Smooth muscle cell of the brain vasculature (primary cell): Measurements from ENCODE around the gene PRKN.
"Not testable (repeated sequence)": the region's sequence is repeated elsewhere in the genome, so short reads cannot be mapped to it uniquely, and the experiment has no call there.

Source experiments
- DNase-seq: peaks from one replicate; pipeline ENCODE4 v3.0.0-alpha.2; 2012; ENCODE audit warnings: low read depth, low spot score

Gene PRKN

GRCh38 chr6:161918109-161918531, 809.4 kb downstream of the PRKN start:
- no peak for DNase-seq

GRCh38 chr6:161917645-161918044, 809.9 kb downstream of the PRKN start:
- DNase-seq, result no peak

DNA sequence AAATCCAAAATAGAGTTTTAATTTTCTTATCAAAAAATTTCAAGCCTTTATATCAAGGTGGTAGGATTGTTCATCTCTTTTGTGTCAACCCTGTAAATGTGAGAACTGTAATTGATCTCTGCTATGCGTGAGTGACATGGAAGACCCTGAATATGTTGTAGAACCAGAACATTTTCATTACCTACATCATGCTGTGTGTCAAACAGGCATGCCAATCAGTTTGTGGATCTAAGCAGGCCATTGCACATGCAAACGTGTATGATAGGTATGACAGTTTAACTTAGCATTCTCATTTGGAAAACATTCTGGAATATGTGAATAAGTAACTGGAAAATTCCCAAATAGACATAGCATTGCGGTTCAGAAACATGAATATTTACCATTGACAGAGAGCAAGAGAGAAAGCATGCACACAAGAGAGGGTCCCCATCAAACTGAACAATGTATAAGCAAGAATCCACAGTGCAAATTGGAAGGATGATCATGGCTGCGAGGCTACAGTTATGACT, 812.1 kb downstream of the PRKN start:
- DNase-seq, result no peak

DNA sequence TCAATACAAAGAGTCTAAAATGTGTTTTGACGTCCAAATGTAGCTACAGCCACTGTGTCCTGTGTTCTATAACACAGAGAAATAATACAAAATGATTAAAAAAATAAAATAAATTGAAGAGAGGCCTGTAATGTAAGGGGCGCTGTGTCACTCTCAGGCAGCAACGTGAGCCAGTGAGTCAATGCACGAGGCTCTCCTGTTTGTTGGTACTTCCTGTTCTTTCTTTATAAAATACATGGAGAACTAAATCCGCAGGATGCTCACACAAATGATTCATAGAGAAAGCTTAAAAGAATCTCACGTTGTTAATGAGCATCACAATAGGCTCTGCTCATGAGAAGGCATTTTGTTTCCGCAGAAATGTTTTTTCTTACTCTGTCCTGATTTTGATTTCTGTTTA, 818.7 kb downstream of the PRKN start:
- no peak for DNase-seq

GRCh38 chr6:161906571-161906970, 821.0 kb downstream of the PRKN start:
- no peak for DNase-seq

DNA sequence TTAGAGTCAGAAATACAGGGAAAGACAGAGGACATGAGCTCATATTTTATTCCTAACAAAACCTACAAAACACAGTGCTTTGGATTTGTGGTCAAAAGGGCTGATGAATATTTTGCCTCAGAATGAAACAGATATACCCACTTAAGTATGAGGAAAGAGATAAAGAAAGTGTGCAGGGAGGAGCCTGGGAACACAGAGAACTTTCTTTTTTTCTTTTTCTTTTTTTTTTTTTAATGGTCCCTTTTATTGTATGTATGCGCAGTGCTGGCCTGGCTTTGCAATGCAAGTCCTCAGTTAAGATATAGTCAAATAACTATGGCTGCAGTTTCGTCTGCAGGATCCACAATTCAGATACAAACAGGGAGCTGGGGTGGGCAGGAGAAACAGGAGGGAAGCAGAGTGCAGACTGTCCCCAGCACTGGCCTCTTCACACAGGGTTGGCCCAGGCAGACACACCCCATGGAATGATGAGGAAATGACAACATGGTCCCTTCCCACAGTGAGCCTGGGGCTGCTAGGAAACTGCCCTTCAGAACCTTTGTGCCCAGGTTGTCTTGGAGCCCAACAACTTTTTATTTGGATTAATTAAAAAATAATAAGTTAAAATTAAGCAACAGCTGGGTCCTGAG, 823.9 kb downstream of the PRKN start:
- no peak for DNase-seq

DNA sequence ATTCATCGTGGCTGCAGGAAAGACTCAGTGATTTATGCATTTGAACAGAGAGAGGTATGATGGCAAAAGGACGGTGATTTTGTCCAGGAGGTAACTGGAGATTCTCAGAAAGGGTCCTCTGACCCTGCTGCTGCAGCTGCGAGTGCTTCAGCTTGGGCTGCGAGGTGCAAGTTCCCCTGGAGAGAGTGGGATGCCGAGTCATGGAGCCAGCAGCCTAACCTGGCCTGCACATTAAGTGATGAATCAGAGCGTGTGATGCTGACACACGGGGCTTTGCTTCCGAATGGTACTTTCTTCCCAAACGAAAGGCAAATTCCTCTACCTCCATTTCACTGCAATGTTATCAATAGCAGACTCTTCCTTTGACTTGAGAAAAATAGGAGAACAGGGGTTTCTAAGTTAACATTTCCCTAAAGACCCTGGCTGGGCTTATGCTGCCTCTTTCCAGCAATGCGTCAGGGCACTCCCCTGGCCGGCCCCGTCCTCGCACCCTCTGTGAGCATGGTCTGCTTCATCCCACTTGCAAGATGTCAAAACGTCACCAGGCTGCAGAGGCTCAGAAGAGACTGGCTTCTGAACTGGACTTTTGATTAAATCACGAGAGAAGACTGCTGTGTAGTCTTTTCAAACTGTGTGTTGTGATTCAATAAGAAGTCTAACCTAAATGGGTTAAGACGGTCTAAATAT, 825.7 kb downstream of the PRKN start:
- DNase-seq, result no peak

DNA sequence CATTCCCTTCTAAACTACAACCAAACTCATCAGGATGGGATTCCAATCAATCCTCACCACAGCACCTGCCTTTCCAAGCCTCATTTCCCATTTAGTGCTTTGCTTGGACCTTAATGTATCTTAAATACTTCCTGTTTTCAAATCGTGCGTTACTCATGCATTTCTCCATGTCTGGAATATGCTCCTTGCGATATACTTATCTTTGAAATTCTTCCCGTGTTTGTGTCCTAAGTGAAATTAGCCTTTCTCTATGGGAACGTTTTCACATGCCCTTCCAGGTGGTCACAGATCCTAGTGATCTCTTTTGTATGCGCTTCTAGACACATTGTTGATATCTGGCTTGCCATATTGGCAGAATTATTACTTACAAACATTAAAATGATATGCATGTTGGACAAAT, 833.1 kb downstream of the PRKN start:
- DNase-seq, result no peak

- no peak for DNase-seq
Observed at GRCh38 chr6:161891542-161891941, 836.0 kb downstream of the PRKN start.

DNA sequence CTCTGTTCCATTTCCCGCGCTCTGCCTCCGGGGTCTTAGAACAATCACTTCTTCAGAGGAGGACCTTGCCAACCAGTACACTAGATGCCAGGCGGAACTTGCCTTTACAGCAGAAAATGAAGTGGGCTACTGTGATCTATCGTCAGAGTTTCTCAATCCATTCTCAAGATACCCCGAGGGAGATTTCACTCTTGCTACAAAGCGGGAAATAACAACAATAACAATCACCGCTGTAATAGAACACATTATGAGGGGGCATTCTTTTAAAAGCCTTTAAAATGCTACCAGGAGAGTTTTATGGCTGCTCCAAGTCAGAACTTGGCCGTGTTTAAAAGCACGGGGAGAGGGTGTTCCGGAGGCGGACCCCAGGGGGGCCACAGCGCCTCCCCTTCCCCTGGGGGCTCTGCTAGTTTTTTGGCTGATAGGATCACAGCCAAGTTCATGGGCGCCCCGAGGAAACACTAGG, 836.7 kb downstream of the PRKN start:
- DNase-seq, result no peak

- DNase-seq, result no peak
Observed at GRCh38 chr6:161890133-161890831, 837.3 kb downstream of the PRKN start.

GRCh38 chr6:161889324-161889723, 838.2 kb downstream of the PRKN start:
- DNase-seq, result no peak

- not testable (repeated sequence) for DNase-seq
Observed at GRCh38 chr6:161886545-161886944, 841.0 kb downstream of the PRKN start.

DNA sequence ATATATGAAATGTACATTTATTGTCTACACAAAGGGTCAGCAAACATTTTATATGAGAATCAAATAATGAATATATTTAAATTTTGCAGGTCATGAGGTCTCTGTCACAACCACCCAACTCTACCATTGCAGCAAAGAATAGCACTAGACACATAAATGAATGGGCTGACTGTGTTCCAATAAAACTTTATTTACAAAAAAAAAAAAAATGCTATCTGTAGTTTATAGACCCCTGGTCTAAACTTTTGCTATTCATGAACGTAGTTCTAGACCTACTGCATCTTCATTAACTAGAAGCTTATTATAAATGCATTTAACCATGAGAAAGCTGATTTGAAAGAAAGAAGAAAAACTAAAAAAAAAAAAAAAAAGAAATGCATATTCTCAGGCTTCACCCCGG, 842.8 kb downstream of the PRKN start:
- DNase-seq, result no peak

- DNase-seq, result no peak
Observed at GRCh38 chr6:161882196-161882765, 845.3 kb downstream of the PRKN start.

GRCh38 chr6:161880056-161880455, 847.5 kb downstream of the PRKN start:
- DNase-seq, result no peak

- no peak for DNase-seq
Observed at GRCh38 chr6:161876231-161876630, 851.3 kb downstream of the PRKN start.

GRCh38 chr6:161870236-161870901, 857.2 kb downstream of the PRKN start:
- no peak for DNase-seq

- no peak for DNase-seq
Observed at GRCh38 chr6:161869491-161869890, 858.1 kb downstream of the PRKN start.

- no peak for DNase-seq
Observed at GRCh38 chr6:161866570-161866969, 861.0 kb downstream of the PRKN start.

DNA sequence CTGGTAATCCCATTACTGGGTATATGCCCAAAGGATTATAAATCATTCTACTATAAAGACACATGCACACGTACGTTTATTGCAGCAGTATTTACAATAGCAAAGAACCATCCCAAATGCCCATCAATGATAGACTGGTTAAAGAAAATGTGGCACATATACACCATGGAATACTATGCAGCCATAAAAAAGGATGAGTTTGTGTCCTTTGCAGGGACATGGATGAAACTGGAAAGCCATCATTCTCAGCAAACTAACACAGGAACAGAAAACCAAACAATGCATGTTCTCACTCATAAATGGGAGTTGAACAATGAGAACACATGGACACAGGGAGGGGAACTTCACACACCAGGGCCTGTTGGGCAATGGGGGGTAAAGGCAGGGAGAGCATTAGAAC, 866.5 kb downstream of the PRKN start:
- not testable (repeated sequence) for DNase-seq

GRCh38 chr6:161853657-161854056, 873.9 kb downstream of the PRKN start:
- no peak for DNase-seq
